Measurements from ENCODE around the gene ZNF883.

- no peak for TF ChIP-seq POLR2A (IDR thresholded peaks at IDR 0.05)
- no peak for TF ChIP-seq CTCF (IDR thresholded peaks at IDR 0.05 in 8 of 11, conservative IDR thresholded peaks at IDR 0.05 in 3 of 11)
- TF ChIP-seq POLR2AphosphoS5 (IDR thresholded peaks at IDR 0.05) = no peak
Measured at GRCh38 chr9:112933696-112934095, 78.3 kb downstream of the ZNF883 start.
